H9 (cell line): Measurements from ENCODE around the gene SLC8B1. TPM values are rescaled to one million over a fixed set of nuclear protein-coding genes. Genes with fewer than 3 reads are reported as not detected.

Experiments
- DNase-seq: peaks from one replicate; pipeline ENCODE4 v3.0.0-alpha.2; 2017
- H2AFZ ChIP-seq: one replicate; pipeline ENCODE4 v1.6.1; 2013; ENCODE audit warnings: mild to moderate bottlenecking, low read length, control low read depth, moderate library complexity
- H2AK5ac ChIP-seq: 2 replicates; pipeline ENCODE4 v1.6.1; 2013; ENCODE audit warnings: low read length, control low read depth, mixed read lengths; ENCODE audit not compliant: insufficient read length
- H2BK120ac ChIP-seq: one replicate; pipeline ENCODE4 v1.6.1; 2013; ENCODE audit warnings: low read depth, mild to moderate bottlenecking, low read length, control low read depth, inconsistent platforms; ENCODE audit not compliant: poor library complexity, severe bottlenecking
- H2BK12ac ChIP-seq: 2 replicates; pipeline ENCODE4 v1.6.1; 2013; ENCODE audit warnings: low read length, control low read depth, mixed read lengths, low read depth; ENCODE audit not compliant: insufficient read length
- H2BK15ac ChIP-seq: 2 replicates; pipeline ENCODE4 v1.6.1; 2013; ENCODE audit warnings: low read depth, low read length, control low read depth
- H2BK20ac ChIP-seq: one replicate; pipeline ENCODE4 v1.6.1; 2013; ENCODE audit warnings: low read depth, mild to moderate bottlenecking, low read length, control low read depth, inconsistent platforms; ENCODE audit not compliant: poor library complexity, severe bottlenecking
- H2BK5ac ChIP-seq: 2 replicates; pipeline ENCODE4 v1.6.1; 2013; ENCODE audit warnings: low read length, control low read depth, mixed read lengths; ENCODE audit not compliant: insufficient read length
- H3K14ac ChIP-seq: 2 replicates; pipeline ENCODE4 v1.6.1; 2013; ENCODE audit warnings: low read length, control low read depth; ENCODE audit not compliant: insufficient read depth
- H3K18ac ChIP-seq: 2 replicates; pipeline ENCODE4 v1.6.1; 2013; ENCODE audit warnings: low read depth, mild to moderate bottlenecking, mixed read lengths, low read length, control low read depth; ENCODE audit not compliant: insufficient read length
- H3K23ac ChIP-seq: 2 replicates; pipeline ENCODE4 v1.6.1; 2013; ENCODE audit warnings: low read length, control low read depth, mixed read lengths, low read depth; ENCODE audit not compliant: insufficient read length
- H3K23me2 ChIP-seq: 2 replicates; pipeline ENCODE4 v1.6.1; 2013; ENCODE audit warnings: low read depth, mild to moderate bottlenecking, mixed read lengths, low read length, control low read depth; ENCODE audit not compliant: insufficient read length, poor library complexity, severe bottlenecking
- H3K27ac ChIP-seq: 2 replicates; pipeline ENCODE4 v1.5.1; 2013; ENCODE audit warnings: low read length, control low read depth, mixed read lengths, low read depth; ENCODE audit not compliant: insufficient read length
- H3K27me3 ChIP-seq: 2 replicates; pipeline ENCODE4 v1.6.1; 2013; ENCODE audit warnings: low read length, control low read depth, inconsistent platforms; ENCODE audit not compliant: insufficient read depth
- H3K4ac ChIP-seq: 2 replicates; pipeline ENCODE4 v1.6.1; 2013; ENCODE audit warnings: low read depth, mild to moderate bottlenecking, control low read depth, inconsistent platforms, low read length, moderate library complexity
- H3K4me1 ChIP-seq: 2 replicates; pipeline ENCODE4 v1.6.1; 2013; ENCODE audit warnings: low read length, control low read depth, inconsistent platforms; ENCODE audit not compliant: insufficient read depth
- H3K4me2 ChIP-seq: 2 replicates; pipeline ENCODE4 v1.6.1; 2013; ENCODE audit warnings: low read length, control low read depth, mixed read lengths; ENCODE audit not compliant: insufficient read length, insufficient read depth
- H3K56ac ChIP-seq: 2 replicates; pipeline ENCODE4 v1.6.1; 2013; ENCODE audit warnings: low read depth, mild to moderate bottlenecking, mixed read lengths, low read length, control low read depth; ENCODE audit not compliant: insufficient read length
- H3K79me1 ChIP-seq: 2 replicates; pipeline ENCODE4 v1.6.1; 2013; ENCODE audit warnings: low read depth, mild to moderate bottlenecking, moderate library complexity, low read length, control low read depth, inconsistent platforms; ENCODE audit not compliant: insufficient read depth, poor library complexity, severe bottlenecking
- H3K79me2 ChIP-seq: 2 replicates; pipeline ENCODE4 v1.6.1; 2013; ENCODE audit warnings: low read length, control low read depth, inconsistent platforms; ENCODE audit not compliant: insufficient read depth
- H3K9ac ChIP-seq: 2 replicates; pipeline ENCODE4 v1.6.1; 2013; ENCODE audit warnings: low read length, control low read depth, mixed read lengths; ENCODE audit not compliant: insufficient read length; ENCODE audit errors: extremely low read depth
- H3K9me3 ChIP-seq: one replicate; pipeline ENCODE4 v1.6.1; 2013; ENCODE audit warnings: low read depth, low read length, inconsistent platforms; ENCODE audit not compliant: control insufficient read depth
- H3T11ph ChIP-seq: one replicate; pipeline ENCODE4 v1.6.1; 2013; ENCODE audit warnings: mild to moderate bottlenecking, low read length, control low read depth, inconsistent platforms
- H4K20me1 ChIP-seq: one replicate; pipeline ENCODE4 v1.6.1; 2013; ENCODE audit not compliant: control insufficient read depth, insufficient read length, insufficient read depth
- H4K5ac ChIP-seq: 2 replicates; pipeline ENCODE4 v1.6.1; 2013; ENCODE audit warnings: low read depth, mild to moderate bottlenecking, mixed read lengths, low read length, control low read depth; ENCODE audit not compliant: insufficient read length
- H4K8ac ChIP-seq: replicated peaks from 2 replicates; pipeline ENCODE4 v1.6.1; 2013; ENCODE audit warnings: low read length, control low read depth, mixed read lengths, low read depth; ENCODE audit not compliant: insufficient read length
- H4K91ac ChIP-seq: 2 replicates; pipeline ENCODE4 v1.6.1; 2013; ENCODE audit warnings: low read depth, mild to moderate bottlenecking, moderate library complexity, mixed read lengths, low read length, control low read depth; ENCODE audit not compliant: insufficient read length
- H3K27ac Mint-ChIP-seq, 3 experiments: 2 replicates in 2 of 3; 3 replicates in 1 of 3; pipeline ENCODE4 v1.8.0; 2020 to 2021; ENCODE audit warnings: mixed read lengths in 3 of 3, mild to moderate bottlenecking in 1 of 3, moderate library complexity in 1 of 3
- H3K27me3 Mint-ChIP-seq: 2 replicates; pipeline ENCODE4 v1.8.0; 2021; ENCODE audit warnings: low read depth, mild to moderate bottlenecking, moderate library complexity, mixed read lengths
- H3K36me3 Mint-ChIP-seq, 3 experiments: 2 replicates in 2 of 3; 3 replicates in 1 of 3; pipeline ENCODE4 v1.8.0; 2020 to 2021; ENCODE audit warnings: low read depth in 3 of 3, mixed read lengths in 3 of 3; ENCODE audit not compliant: insufficient read depth in 1 of 3
- H3K4me1 Mint-ChIP-seq, 2 experiments: 2 replicates each; pipeline ENCODE4 v1.8.0; 2020; ENCODE audit warnings: mixed read lengths in 2 of 2
- H3K4me3 Mint-ChIP-seq, 2 experiments: 2 replicates in 1 of 2; 3 replicates in 1 of 2; pipeline ENCODE4 v1.8.0; 2020 to 2021; ENCODE audit warnings: mild to moderate bottlenecking in 2 of 2, mixed read lengths in 2 of 2, moderate library complexity in 1 of 2
- H3K9me3 Mint-ChIP-seq, 2 experiments: 2 replicates in 1 of 2; 3 replicates in 1 of 2; pipeline ENCODE4 v1.8.0; 2020; ENCODE audit warnings: mild to moderate bottlenecking in 2 of 2, mixed read lengths in 2 of 2, moderate library complexity in 1 of 2
- CTCF ChIP-seq: fragments of 200-600 bp; sonication (generic); conservative IDR thresholded peaks from 3 replicates; pipeline ENCODE4 v1.8.0; 2021; ENCODE audit warnings: antibody characterized with exemption, mild to moderate bottlenecking
- WGBS: extraction: QIAGEN DNeasy Blood & Tissue Kit; methylation state at CpG from one replicate; pipeline ENCODE4 v1.1.7; 2013; ENCODE audit warnings: missing lambda C conversion rate, low lambda C conversion rate, mixed read lengths; ENCODE audit not compliant: insufficient read length; ENCODE audit errors: extremely low coverage; 5-methylcytosine and 5-hydroxymethylcytosine counted together
- total RNA-seq: library from RNA; stranded (reverse); gene quantifications from 2 replicates; pipeline ENCODE4 v1.2.1, GENCODE V29; 2021

The SLC8B1 gene
- total RNA-seq, 1 experiment from 2014 or later = 10.4 TPM

- no CpG with 5 or more reads among the region's 12 CpGs for WGBS
- H4K5ac ChIP-seq = no peak overlapping the region
- H2BK15ac ChIP-seq = no peak overlapping the region
- no peaks in the 10 kb centered on the region for H3K27me3 ChIP-seq
- no peak overlapping the region for H3K4ac ChIP-seq
- H3K9me3 ChIP-seq = no peaks in the 10 kb centered on the region
- H3K79me1 ChIP-seq = no peaks in the 10 kb centered on the region
- Mint-ChIP-seq H3K4me3 (no peak overlapping the region), H3K4me1 (peaks cover 3 to 10% of the 10 kb centered on the region in 2 experiments; a peak in 2 of 4 replicates), H3K9me3 (peaks cover 0 to 3% of the 10 kb centered on the region in 2 experiments; a peak in 3 of 5 replicates), H3K27me3 (no peaks in the 10 kb centered on the region), H3K27ac (peak overlapping the region in 1 of 3 experiments; percentile 65; a peak in 2 of 7 replicates), H3K36me3 (peaks cover 18 to 35% (median 22%) of the 10 kb centered on the region in 3 experiments)
- no peak overlapping the region for H3K18ac ChIP-seq
- no peak overlapping the region for H3K14ac ChIP-seq
- no peak overlapping the region for H2BK20ac ChIP-seq
- H2AK5ac ChIP-seq = no peak overlapping the region
- no peak overlapping the region for H3K27ac ChIP-seq
- no peak overlapping the region for H4K91ac ChIP-seq
- DNase-seq = no peak
- no peak overlapping the region for H3K4me2 ChIP-seq
- no peak overlapping the region for H3K9ac ChIP-seq
- H2BK12ac ChIP-seq = no peak overlapping the region
- no peak overlapping the region for H2AFZ ChIP-seq
- no peak overlapping the region for H4K8ac ChIP-seq
- H3K56ac ChIP-seq = no peak overlapping the region
- H3K79me2 ChIP-seq = no peaks in the 10 kb centered on the region
- no peak for TF ChIP-seq CTCF
- H3T11ph ChIP-seq = no peak overlapping the region
- no peaks in the 10 kb centered on the region for H3K23me2 ChIP-seq
- no peak overlapping the region for H3K23ac ChIP-seq
- no peak overlapping the region for H2BK5ac ChIP-seq
- H4K20me1 ChIP-seq = no peaks in the 10 kb centered on the region
- H2BK120ac ChIP-seq = no peak overlapping the region
- no peaks in the 10 kb centered on the region for H3K4me1 ChIP-seq
Measured at GRCh38 chr12:113320401-113320800, 14.5 kb downstream of the SLC8B1 start.
